AG08395 (cell line): Measurements from ENCODE around the gene TPCN2.

Source experiments
- DNase-seq: peaks from one replicate; pipeline ENCODE4 v3.0.0; 2012; ENCODE audit warnings: mixed read lengths, low spot score

Gene TPCN2

GRCh38 chr11:69151836-69152235 lies 103.1 kb downstream of the TPCN2 start:
- DNase-seq = no peak

GRCh38 chr11:69152733-69153421 lies 104.1 kb downstream of the TPCN2 start:
- no peak for DNase-seq

GRCh38 chr11:69153661-69154060 lies 104.9 kb downstream of the TPCN2 start:
- DNase-seq = no peak

GRCh38 chr11:69154211-69154913 lies 105.6 kb downstream of the TPCN2 start:
- DNase-seq = no peak

GRCh38 chr11:69154938-69155301 lies 106.2 kb downstream of the TPCN2 start:
- DNase-seq = no peak

GRCh38 chr11:69155302-69156234 lies 106.8 kb downstream of the TPCN2 start, which contains the start of gene SMIM38:
SMIM38 (plus strand) TSS chr11:69155935; CDS start chr11:69157847, 1,912 bp downstream.
- DNase-seq = no peak

GRCh38 chr11:69156235-69156639 lies 107.5 kb downstream of the TPCN2 start:
- no peak for DNase-seq

- no peak for DNase-seq
Measured at GRCh38 chr11:69156673-69157155, 108.0 kb downstream of the TPCN2 start.

GRCh38 chr11:69157156-69157821 lies 108.6 kb downstream of the TPCN2 start:
- peak; percentile 74 for DNase-seq

GRCh38 chr11:69157822-69158231 lies 109.1 kb downstream of the TPCN2 start:
- DNase-seq = no peak

GRCh38 chr11:69158301-69159149 lies 109.8 kb downstream of the TPCN2 start:
- no peak for DNase-seq

- no peak for DNase-seq
Measured at GRCh38 chr11:69159150-69159852, 110.6 kb downstream of the TPCN2 start.

- no peak for DNase-seq
Measured at GRCh38 chr11:69160296-69161116, 111.8 kb downstream of the TPCN2 start.

- DNase-seq = no peak
Measured at GRCh38 chr11:69161117-69161407, 112.3 kb downstream of the TPCN2 start.

- DNase-seq = no peak
Measured at GRCh38 chr11:69162505-69162904, 113.8 kb downstream of the TPCN2 start.

GRCh38 chr11:69163842-69164241 lies 115.1 kb downstream of the TPCN2 start:
- DNase-seq = no peak

- DNase-seq = no peak
Measured at GRCh38 chr11:69164824-69165223, 116.1 kb downstream of the TPCN2 start.

GRCh38 chr11:69165775-69166174 lies 117.0 kb downstream of the TPCN2 start:
- no peak for DNase-seq
